ENCODE data around the gene SSRP1. TPM values are rescaled to one million over a fixed set of nuclear protein-coding genes. Genes with fewer than 3 reads are reported as not detected.

Gene SSRP1
- total and polyA plus RNA-seq, 9 of the 15 experiments (the other 6 are each of a cell fraction or from before 2014, with no cell fraction given), result 91.1 to 416 (median 245) TPM

DNA sequence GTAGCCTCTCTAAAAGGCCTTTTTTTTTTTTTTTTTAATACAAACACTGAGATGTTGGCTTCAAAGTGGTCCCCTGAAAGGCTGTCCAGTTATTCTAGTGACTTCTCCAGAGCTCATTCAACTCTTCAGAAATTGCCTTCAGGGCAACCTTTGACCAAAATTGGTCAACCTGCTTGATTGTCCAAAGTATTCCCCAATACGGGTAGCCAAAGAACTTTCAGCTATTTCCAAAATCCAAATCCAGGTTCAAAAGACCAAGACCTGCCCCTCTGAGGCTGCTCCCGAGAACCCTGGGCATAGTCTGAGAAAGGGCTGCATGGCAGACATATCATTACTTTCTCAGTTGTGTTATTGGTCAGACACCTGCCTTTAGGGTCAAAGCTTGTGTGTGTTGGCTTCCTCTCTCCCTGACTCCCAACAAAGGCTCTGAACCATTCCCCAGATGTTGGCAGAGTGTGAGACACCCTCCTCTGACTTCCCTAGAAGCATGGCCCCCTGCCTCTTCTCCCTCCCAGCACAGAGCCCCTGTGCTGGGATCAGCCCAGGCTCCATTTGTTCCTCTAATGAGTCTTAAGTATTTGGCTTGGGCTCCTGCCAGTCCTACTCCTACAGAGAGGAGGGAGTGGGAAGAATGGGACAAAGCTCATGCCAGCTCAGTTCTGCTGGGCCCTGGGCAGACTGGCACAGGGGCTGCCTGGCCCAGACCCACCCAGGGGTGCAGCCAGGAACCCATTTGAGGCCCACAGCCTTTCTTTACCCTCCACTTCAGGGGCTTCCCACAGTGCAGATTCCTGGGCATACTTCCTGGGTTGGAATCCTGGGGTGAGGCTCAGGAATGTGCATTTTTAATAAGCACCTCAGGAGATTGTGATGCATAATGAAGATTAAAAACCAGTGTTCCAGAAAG lies 41.2 kb downstream of the SSRP1 start:
- Histone ChIP-seq H3K27me3 (ENCODE audit: control insufficient read depth in 2 of 2, insufficient read depth in 2 of 2, low read length in 2 of 2) (peaks cover 3 to 5% of the 10 kb centered on the region in 2 experiments; a peak in 2 of 5 replicates), H3K9me3 (replicated peaks; ENCODE audit: control insufficient read depth, insufficient read depth, low read depth, low read length) (no peaks in the 10 kb centered on the region), H3K4me2 (ENCODE audit: insufficient read depth, low read length) (no peak overlapping the region), H3K36me3 (ENCODE audit: control insufficient read depth, insufficient read depth, low read length) (peaks cover 7% of the 10 kb centered on the region), H3K9me1 (ENCODE audit: control insufficient read depth, insufficient read depth, low read length) (no peaks in the 10 kb centered on the region), H4K20me1 (replicated peaks; ENCODE audit: control insufficient read depth, insufficient read depth, low read length) (no peaks in the 10 kb centered on the region), H3K9ac (ENCODE audit: insufficient read depth in 1 of 2, low read depth in 2 of 2, low read length in 2 of 2) (no peak overlapping the region), H3K4me1 (replicated peaks in 1 of 2; ENCODE audit: control insufficient read depth in 2 of 2, insufficient read depth in 2 of 2, low read length in 2 of 2) (peaks cover 0 to 4% of the 10 kb centered on the region in 2 experiments; a peak in 3 of 5 replicates), H3K79me2 (ENCODE audit: control insufficient read depth, insufficient read depth, low read length) (no peaks in the 10 kb centered on the region), H3K27ac (ENCODE audit: extremely low read depth, low read depth, low read length) (no peak overlapping the region), H3K4me3 (no peak overlapping the region), H2AFZ (ENCODE audit: low read depth, low read length) (no peak overlapping the region)
- DNase-seq (ENCODE audit: extremely low read depth in 1 of 4, low spot score in 3 of 4) (no peak), FAIRE-seq (no peak), ATAC-seq (no peak)
- 13% methylated on average over 2 of the region's 2 CpGs for WGBS (ENCODE audit: insufficient coverage, low coverage, missing lambda C conversion rate)
- POLR2A ChIA-PET, result interaction anchor here (0.6 to 1.8 kb wide), 8 partner anchors 13 to 215 kb away, joined by 3 to 6 read pairs (median 4); partner anchors contain the start of gene TNKS1BP1
- CTCF ChIA-PET (ENCODE audit: low intra/inter-chr PET ratio), result no interaction called here
- in situ Hi-C loops (cut with MboI) (no loop called here), intact Hi-C loops (cut with micrococcal nuclease) (no loop called here)
- TF ChIP-seq, protein P1, sequence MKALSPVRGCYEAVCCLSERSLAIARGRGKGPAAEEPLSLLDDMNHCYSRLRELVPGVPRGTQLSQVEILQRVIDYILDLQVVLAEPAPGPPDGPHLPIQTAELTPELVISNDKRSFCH (CRISPR knock-in tag; IDR thresholded peaks at IDR 0.05), result no peak
- TF ChIP-seq, protein P1 (tag; IDR thresholded peaks at IDR 0.05), result no peak
- TF ChIP-seq PCBP1 (IDR thresholded peaks at IDR 0.05; ENCODE audit: low read depth, low read length, poor library complexity, severe bottlenecking) (no peak), HDAC1 (IDR thresholded peaks at IDR 0.05) (no peak), EGR1 (conservative IDR thresholded peaks at IDR 0.05) (no peak), KHSRP (IDR thresholded peaks at IDR 0.05) (no peak), BCL6 (CRISPR knock-in tag; IDR thresholded peaks at IDR 0.05) (no peak), CBFA2T3 (IDR thresholded peaks at IDR 0.05) (no peak), C11orf30 (IDR thresholded peaks at IDR 0.05; ENCODE audit: low read depth) (no peak), GATAD2B (IDR thresholded peaks at IDR 0.05; ENCODE audit: borderline replicate concordance) (no peak), GATAD2A (IDR thresholded peaks at IDR 0.05) (no peak)
- TF ChIP-seq, protein P2, sequence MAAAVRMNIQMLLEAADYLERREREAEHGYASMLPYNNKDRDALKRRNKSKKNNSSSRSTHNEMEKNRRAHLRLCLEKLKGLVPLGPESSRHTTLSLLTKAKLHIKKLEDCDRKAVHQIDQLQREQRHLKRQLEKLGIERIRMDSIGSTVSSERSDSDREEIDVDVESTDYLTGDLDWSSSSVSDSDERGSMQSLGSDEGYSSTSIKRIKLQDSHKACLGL (CRISPR knock-in tag; IDR thresholded peaks at IDR 0.05; ENCODE audit: borderline replicate concordance, poor library complexity, severe bottlenecking), result no peak
- TF ChIP-seq, protein P3, sequence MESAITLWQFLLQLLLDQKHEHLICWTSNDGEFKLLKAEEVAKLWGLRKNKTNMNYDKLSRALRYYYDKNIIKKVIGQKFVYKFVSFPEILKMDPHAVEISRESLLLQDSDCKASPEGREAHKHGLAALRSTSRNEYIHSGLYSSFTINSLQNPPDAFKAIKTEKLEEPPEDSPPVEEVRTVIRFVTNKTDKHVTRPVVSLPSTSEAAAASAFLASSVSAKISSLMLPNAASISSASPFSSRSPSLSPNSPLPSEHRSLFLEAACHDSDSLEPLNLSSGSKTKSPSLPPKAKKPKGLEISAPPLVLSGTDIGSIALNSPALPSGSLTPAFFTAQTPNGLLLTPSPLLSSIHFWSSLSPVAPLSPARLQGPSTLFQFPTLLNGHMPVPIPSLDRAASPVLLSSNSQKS (CRISPR knock-in tag; IDR thresholded peaks at IDR 0.05), result no peak
- BruUV-seq (replicated peaks), result no TSS peak

All from K562 (cell line).